Mononuclear cell (primary cell): ENCODE results near the gene ARSJ. TPM values are rescaled to one million over a fixed set of nuclear protein-coding genes. Genes with fewer than 3 reads are reported as not detected.

ENCODE experiments used
- H3K27me3 ChIP-seq: 2 replicates; pipeline ENCODE4 v1.6.0; 2011; ENCODE audit warnings: low read length, control low read depth; ENCODE audit not compliant: insufficient read depth
- H3K4me1 ChIP-seq: 2 replicates; pipeline ENCODE4 v1.5.1; 2011; ENCODE audit warnings: mild to moderate bottlenecking, low read length, control low read depth; ENCODE audit not compliant: insufficient read depth
- H3K4me3 ChIP-seq: 2 replicates; pipeline ENCODE4 v1.5.1; 2011; ENCODE audit warnings: mild to moderate bottlenecking, low read length, moderate library complexity
- H3K9me3 ChIP-seq: 2 replicates; pipeline ENCODE4 v1.5.1; 2011; ENCODE audit warnings: low read depth, mild to moderate bottlenecking, control low read depth, low read length
- total RNA-seq: library from RNA; depleted of rRNA; stranded (reverse); fragments of >200 nt; gene quantifications from one replicate; pipeline ENCODE4 v1.2.3, GENCODE V29; 2012

ARSJ gene
- total RNA-seq, 1 donor: 0.10 TPM

DNA sequence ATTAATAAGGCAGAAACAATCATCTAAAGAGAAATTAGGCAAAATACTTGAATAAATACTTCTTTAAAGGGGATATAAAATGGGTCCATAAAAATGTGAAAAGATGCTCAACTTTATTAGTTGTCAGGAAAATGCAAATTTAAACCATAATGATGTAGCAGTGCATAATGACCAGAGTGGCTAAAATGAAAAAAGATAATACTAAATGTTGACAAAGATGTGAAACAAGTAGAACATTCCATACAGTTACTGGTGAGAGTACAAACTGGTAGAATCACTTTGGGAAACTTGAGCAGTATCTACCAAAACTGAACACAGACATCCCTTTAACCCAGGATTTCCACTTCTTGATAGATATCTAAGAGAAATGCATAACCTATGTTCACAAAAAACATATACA, 5.0 kb downstream of the ARSJ start:
- Histone ChIP-seq H3K27me3 (peaks cover 21% of the 10 kb centered on the region), H3K9me3 (no peaks in the 10 kb centered on the region), H3K4me3 (no peak overlapping the region), H3K4me1 (peaks cover 3% of the 10 kb centered on the region)

DNA sequence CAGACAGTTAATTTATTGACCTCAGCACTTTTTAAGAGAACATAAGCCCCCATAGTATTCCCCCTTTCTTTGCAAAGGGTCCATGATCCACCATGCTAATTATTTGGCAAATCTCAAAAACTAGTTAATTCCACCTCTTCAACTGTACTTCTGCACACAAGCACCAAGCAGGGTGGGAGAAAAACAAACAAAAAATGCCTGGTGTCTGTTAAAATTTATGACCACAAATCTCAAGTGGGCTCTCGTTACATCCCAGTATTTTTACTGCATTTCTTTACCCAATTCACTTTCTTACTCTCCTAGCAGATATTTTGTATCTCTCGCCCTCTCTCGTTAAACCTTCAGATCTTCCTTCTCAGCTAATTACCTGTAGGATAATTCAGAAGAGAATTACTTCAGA, 6.1 kb downstream of the ARSJ start:
- Histone ChIP-seq H3K9me3 (no peaks in the 10 kb centered on the region), H3K27me3 (peaks cover 10% of the 10 kb centered on the region), H3K4me3 (no peak overlapping the region), H3K4me1 (no peaks in the 10 kb centered on the region)

DNA sequence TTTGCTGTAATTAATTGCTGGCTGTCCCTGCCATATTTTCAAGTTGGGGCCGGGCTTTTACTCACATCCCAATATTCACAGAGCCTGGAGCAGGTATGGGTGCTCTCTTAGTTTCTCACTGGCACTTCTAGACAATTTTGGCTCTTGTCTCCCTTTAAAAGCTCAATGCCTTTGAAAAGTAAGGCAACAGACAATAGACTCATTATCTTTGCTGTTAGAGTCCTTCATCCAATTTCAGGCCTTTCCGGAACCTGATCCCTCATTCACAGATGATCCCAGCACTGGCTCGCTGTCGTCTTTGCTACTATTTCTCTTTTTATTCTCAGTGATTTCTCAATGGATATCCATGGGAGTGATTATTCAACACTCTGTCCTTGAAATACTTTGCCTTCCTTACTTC, 6.7 kb downstream of the ARSJ start:
- no peaks in the 10 kb centered on the region for H3K9me3 ChIP-seq

DNA sequence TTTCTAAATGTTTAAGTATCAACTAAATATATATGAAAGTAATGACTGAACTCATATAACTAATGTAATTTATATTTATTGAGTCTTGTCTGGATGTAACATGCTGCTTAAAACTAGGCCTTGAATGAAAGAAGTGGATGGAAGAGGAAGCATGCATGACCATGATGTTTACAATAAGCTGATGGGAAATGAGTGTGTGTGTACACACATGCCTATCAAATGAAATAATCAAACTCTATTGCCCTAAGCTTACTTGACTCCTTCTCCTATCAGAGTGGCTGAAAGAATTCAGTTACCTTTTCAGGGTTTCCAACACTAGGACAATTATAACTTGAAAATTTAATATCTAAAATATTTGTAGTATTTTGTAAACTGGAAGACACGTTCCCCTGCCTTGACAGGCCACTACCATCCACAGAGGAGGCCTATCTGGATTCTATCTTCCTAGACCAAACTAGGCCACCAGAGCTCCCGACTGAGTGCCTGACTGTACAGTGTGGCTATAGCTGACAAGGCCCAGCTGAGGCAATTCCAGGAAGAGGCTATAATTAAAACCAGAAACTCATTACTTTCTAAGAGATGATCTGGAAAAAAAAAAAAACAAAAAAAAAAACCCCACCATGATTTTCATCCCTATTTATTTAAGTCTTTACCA, 7.6 kb downstream of the ARSJ start:
- peaks cover 7% of the 10 kb centered on the region for H3K27me3 ChIP-seq
- no peak overlapping the region for H3K4me3 ChIP-seq
- no peaks in the 10 kb centered on the region for H3K4me1 ChIP-seq
- no peaks in the 10 kb centered on the region for H3K9me3 ChIP-seq

More for the DNA sequence above, 6.7 kb downstream of the ARSJ start:
- Histone ChIP-seq H3K4me1 (no peaks in the 10 kb centered on the region), H3K27me3 (peaks cover 7% of the 10 kb centered on the region), H3K4me3 (no peak overlapping the region)

DNA sequence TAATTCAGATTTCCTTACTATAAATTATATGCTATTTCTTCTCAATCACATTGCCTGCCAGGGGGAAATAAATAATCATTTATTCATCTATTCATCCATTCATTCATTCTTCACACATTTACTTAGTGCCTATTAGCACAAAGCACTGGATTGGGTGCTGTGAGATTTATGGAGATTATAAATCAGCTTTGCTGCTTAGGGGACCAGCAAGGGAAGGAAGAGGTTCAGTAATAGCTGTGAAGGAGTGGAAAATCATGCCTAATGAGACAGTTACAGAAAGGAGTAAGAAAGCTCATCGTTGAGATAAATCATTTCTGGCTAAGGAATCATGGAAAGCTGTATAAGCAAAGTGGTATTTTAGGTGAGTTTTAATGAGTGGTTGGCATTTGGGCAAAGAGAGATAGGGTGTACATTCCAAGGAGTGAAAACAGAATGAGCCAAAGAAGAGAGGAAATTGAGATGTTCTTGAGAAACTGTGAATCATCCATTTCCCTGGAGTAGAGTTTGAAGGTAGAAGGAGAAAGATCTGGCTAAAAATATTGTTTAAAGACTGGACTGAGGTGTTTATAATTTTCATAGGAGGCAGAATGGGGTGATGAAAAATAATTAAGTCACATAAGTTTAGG, 9.6 kb downstream of the ARSJ start:
- Histone ChIP-seq H3K9me3 (no peaks in the 10 kb centered on the region), H3K4me1 (no peaks in the 10 kb centered on the region), H3K27me3 (peaks cover 2% of the 10 kb centered on the region), H3K4me3 (no peak overlapping the region)

DNA sequence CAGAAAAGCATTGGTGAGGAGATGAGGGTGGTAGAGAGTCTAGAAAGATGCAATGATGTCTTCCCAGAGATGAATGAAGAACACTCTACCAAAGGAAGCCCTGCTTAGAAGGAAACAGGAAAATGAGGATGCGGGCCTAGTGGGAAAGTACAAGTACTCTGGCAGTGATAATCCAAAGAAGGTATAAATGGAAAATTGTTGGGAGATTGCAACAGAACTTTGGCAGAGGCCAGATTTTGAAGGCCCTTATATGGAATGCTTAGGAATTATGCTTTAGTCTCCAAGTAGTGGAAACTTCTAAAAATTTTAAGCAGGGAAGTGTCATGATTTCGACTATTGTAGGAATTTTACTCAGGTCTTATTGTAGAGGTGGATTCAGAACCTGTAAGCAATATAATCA, 11.0 kb downstream of the ARSJ start:
- Histone ChIP-seq H3K4me1 (no peaks in the 10 kb centered on the region), H3K9me3 (no peaks in the 10 kb centered on the region), H3K4me3 (no peak overlapping the region), H3K27me3 (no peaks in the 10 kb centered on the region)

DNA sequence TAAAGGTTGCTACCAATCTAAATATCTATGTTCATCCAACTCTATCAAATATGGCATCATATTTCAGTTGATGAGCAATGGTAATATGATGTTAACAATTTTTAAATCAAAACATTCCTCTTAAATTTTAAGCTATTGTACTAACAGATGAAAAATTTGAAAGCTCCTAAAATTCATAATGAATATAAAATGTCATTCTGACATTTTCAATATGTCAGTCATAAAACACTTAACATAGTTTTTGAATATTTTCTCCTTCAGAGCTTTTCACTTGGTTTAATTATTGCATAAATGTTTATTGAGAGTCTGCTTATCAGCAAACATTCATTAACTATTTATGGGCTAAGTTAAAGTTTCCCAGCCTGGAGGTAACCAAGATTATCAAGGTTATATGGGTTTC, 11.8 kb downstream of the ARSJ start:
- Histone ChIP-seq H3K27me3 (no peaks in the 10 kb centered on the region), H3K4me3 (no peak overlapping the region), H3K4me1 (no peaks in the 10 kb centered on the region), H3K9me3 (no peaks in the 10 kb centered on the region)

DNA sequence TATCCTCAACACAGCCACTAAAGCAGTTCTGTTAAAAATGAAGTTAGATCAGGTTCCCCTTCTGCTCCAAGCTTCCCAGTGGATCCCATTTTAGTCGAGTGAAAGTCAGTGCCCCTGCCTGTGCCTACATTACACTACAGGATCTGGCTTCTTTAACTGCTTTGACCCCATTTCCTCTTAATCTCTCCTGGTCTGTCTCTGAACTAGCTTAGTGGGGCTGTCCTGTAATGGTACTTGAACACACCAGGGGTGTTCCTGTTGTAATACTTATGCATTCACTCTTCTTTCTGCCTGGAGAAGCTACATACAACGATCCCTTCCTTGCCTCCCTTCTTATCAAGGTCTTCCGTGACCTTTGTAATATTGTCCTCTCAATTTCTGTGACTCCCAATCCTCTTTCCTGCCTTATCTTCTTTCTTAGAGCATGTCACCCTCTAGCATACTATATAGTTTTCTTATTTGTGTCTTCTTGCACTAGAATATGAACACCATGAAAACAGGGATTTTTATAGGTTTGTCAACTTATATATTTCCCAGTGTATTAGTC, 16.7 kb downstream of the ARSJ start:
- H3K9me3 ChIP-seq: no peaks in the 10 kb centered on the region
- H3K27me3 ChIP-seq: no peaks in the 10 kb centered on the region
- H3K4me3 ChIP-seq: no peak overlapping the region
- H3K4me1 ChIP-seq: no peaks in the 10 kb centered on the region

DNA sequence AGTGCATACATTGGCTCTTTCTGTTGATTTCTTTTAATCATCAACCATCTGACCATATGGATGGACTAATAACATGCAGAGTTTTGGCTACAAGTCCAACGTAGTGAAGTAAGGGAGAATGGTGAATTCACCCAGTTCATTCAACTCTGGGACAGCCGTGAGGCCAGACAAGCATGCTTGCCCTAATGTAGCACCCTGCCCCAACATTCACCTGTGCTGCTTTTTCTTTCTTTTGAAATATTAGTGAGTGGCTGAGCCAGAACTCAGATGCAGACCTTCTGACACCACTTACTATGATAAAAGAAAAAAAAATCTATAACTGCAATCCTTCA, 17.5 kb downstream of the ARSJ start:
- no peak overlapping the region for H3K4me3 ChIP-seq
- no peaks in the 10 kb centered on the region for H3K4me1 ChIP-seq
- no peaks in the 10 kb centered on the region for H3K9me3 ChIP-seq
- H3K27me3 ChIP-seq: no peaks in the 10 kb centered on the region

DNA sequence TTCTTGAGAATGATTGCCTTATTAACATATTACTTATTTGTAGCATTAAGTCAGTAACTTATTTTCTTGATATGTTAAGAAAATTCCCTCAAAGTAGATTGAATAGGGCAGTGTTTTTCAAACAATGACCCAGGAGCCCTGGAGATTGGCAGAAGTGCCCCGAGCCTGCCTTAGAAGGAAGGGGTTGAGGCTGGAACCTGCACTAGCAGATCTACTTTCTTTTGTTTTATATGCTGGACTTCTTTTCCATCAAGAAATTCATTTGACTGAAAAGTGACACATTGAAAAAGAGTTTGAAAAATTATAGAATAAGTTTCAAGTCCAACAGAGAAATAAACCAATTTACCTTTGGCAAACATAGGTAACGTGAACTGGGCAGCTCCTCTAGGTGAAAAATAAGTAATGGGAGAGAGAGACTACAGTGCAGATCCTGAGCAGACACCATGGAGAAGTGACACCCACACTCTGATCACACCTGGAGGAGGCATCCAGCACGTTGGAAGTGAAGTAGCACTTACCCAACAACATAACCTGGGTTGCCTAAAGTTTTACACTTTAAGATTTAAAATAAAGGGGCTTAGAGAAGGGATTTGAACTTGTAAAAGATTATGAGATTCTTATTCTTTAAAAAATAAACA, 18.6 kb downstream of the ARSJ start:
- peaks cover 4% of the 10 kb centered on the region for H3K27me3 ChIP-seq
- H3K4me1 ChIP-seq: no peaks in the 10 kb centered on the region
- no peaks in the 10 kb centered on the region for H3K9me3 ChIP-seq

DNA sequence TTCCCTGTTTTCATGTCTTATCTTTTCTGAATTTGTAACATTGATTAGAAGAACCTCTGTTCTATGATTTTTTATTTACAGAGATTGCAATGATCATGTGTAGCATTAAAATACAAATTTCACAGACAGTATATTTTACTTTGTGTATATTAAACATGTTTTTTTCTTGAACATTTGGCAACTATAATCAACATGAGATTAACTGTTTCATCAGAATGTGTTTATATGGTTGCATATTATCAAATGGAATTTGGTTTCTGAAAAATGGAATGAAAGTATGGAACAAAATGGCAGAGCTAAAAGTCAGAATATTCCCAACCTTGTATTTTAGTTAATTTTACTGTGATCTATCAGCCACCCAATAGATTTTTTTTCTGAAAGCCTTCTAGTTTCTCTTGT, 19.9 kb downstream of the ARSJ start:
- Histone ChIP-seq H3K4me3 (no peak overlapping the region), H3K27me3 (peaks cover 4% of the 10 kb centered on the region), H3K4me1 (no peaks in the 10 kb centered on the region), H3K9me3 (no peaks in the 10 kb centered on the region)

More for the DNA sequence above, 18.6 kb downstream of the ARSJ start:
- H3K4me3 ChIP-seq: no peak overlapping the region

DNA sequence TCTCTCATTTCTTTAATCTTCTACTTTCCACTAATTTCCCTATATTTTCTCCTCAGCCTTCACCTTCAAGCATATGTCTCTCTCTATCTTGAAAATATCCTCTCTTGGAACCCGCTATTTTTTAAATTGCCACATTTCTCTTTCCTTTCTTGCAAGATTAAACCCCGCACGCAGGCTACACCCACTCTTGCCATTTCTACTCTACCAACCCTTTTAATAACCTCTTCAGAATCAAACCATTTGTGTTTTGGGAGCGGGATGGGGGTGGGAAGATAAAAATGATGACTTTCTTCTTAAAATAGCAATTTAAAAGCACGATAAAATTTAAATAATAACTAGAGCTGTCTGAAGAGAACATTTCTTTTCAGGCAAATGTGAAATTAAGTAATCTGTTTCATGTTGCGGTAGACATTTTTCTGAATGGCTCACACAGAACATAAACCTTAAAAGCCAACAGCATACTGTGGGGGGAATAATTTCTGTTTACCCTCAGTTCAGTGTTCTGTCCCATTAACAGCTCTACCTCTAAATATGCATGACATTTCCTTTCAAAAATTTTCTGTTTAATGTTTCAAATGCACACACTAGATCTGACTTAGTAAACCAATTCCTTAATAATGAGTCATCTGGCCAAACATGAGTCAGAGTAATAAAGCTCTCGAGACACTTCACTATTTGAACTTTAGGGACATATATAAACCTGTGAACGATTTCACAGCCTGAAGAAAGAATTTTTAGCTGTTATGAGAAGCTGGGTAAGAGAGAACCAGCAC, 20.5 kb downstream of the ARSJ start:
- Histone ChIP-seq H3K27me3 (peaks cover 4% of the 10 kb centered on the region), H3K9me3 (no peaks in the 10 kb centered on the region), H3K4me1 (no peaks in the 10 kb centered on the region), H3K4me3 (no peak overlapping the region)

DNA sequence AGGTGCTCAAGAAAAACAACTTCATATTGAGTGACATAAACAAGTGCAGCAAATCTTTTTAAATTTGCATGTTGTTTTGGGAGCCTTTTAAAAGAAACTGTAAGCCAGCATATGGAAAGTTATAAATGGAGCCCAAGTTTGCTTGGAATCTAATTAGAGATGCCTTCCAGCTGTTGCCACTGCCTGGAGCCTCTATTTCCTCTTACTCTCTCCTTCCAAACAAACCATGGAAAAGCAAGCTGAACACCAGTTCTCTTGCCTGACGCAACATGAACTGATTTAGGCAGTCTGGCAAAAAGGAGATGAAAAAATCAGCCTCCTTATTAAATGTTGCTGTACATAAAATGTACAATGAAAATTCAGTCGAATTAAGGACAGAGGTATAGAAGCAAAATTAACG, 21.5 kb downstream of the ARSJ start:
- no peak overlapping the region for H3K4me3 ChIP-seq
- H3K9me3 ChIP-seq: no peaks in the 10 kb centered on the region
- no peaks in the 10 kb centered on the region for H3K4me1 ChIP-seq
- peaks cover 6% of the 10 kb centered on the region for H3K27me3 ChIP-seq

DNA sequence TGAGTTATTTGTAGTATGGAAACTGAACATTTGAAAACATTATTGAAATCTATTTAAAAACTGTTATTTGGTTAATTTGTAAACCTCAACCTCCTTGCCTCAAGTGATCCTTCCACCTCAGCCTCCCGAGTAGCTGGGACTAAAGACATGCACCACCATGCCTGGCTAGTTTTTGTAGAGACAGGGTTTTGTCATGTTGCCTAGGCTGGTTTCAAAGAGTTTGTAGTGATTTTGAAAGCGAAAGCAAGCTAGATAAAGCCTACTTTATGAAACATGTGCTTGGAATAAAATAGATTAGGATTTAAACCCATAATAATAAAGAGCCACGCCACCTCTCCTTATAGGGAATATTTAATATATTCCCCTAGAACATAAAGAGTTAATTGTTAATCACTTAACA, 23.5 kb downstream of the ARSJ start:
- Histone ChIP-seq H3K27me3 (peaks cover 6% of the 10 kb centered on the region), H3K9me3 (no peaks in the 10 kb centered on the region), H3K4me1 (no peaks in the 10 kb centered on the region), H3K4me3 (no peak overlapping the region)

DNA sequence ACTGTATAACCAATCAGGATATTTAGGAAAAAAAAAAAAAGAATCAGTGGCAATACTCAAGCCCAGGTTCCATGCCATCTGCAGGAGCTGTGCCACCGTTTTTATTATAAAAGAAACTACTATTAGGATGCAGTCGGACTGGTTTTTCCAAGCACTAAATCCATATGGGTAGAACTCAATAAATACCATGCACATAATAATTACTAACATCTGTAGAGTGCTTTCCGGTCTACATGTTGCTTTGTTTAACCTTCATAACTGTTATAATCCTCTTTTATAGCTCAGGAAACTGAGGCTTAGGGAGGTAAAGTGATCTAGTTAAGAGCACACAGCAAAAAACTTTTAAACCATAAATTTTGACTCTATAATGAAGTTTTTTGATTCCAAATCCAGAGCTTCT, 24.0 kb downstream of the ARSJ start:
- H3K9me3 ChIP-seq: no peaks in the 10 kb centered on the region
- peaks cover 6% of the 10 kb centered on the region for H3K27me3 ChIP-seq
- no peak overlapping the region for H3K4me3 ChIP-seq
- H3K4me1 ChIP-seq: no peaks in the 10 kb centered on the region
